ENCODE measurements around the gene CBX4. TPM values are rescaled to one million over a fixed set of nuclear protein-coding genes. Genes with fewer than 3 reads are reported as not detected.
A peak's percentile ranks its signal among the peaks of the same experiment; 100 is the strongest.

Gene CBX4
- total RNA-seq, 1 donor from 2014 or later = 20.6 TPM

DNA sequence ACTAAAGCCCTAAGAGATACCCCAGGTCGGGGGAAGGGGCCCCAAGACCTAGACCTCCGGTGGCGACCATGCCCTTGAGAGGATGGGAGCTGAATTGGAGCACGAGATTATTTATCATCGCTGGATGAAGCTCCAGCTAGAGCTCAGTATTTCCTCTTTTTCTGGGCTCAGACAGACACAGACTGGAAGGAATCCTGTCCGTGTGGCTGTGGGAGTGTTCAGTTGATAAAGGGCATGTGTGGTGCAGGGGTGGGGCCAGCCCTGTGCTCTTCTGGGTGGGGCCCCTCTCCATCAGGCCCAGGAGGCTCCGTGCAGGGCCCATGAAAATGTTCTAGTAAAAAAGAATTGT is 6.3 kb upstream of the CBX4 start:
- DNase-seq = no peak

GRCh38 chr17:79844869-79845600 is 5.8 kb upstream of the CBX4 start:
- Histone ChIP-seq H3K4me3 (peak overlapping the region; percentile 61), H3K27ac (peak overlapping the region; percentile 69), H3K9me3 (no peaks in the 10 kb centered on the region), H3K27me3 (ENCODE audit: low read depth) (peaks cover 35% of the 10 kb centered on the region), H3K4me1 (peaks cover 57% of the 10 kb centered on the region), H3K36me3 (no peaks in the 10 kb centered on the region)
- DNase-seq (peak; percentile 62), ATAC-seq (peak; percentile 76 to 79)
- intact Hi-C loops (cut with DNase I) = no loop called here
- TF ChIP-seq, protein P1, sequence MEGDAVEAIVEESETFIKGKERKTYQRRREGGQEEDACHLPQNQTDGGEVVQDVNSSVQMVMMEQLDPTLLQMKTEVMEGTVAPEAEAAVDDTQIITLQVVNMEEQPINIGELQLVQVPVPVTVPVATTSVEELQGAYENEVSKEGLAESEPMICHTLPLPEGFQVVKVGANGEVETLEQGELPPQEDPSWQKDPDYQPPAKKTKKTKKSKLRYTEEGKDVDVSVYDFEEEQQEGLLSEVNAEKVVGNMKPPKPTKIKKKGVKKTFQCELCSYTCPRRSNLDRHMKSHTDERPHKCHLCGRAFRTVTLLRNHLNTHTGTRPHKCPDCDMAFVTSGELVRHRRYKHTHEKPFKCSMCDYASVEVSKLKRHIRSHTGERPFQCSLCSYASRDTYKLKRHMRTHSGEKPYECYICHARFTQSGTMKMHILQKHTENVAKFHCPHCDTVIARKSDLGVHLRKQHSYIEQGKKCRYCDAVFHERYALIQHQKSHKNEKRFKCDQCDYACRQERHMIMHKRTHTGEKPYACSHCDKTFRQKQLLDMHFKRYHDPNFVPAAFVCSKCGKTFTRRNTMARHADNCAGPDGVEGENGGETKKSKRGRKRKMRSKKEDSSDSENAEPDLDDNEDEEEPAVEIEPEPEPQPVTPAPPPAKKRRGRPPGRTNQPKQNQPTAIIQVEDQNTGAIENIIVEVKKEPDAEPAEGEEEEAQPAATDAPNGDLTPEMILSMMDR (IDR thresholded peaks at IDR 0.05) = peak; percentile 71

More for the DNA sequence above, 6.3 kb upstream of the CBX4 start:
- H3K4me1 ChIP-seq = peaks cover 52% of the 10 kb centered on the region
- H3K27ac ChIP-seq = peak overlapping the region; percentile 69
- peak; percentile 32 to 41 for ATAC-seq
- peak overlapping the region; percentile 61 for H3K4me3 ChIP-seq
- no peaks in the 10 kb centered on the region for H3K36me3 ChIP-seq
- intact Hi-C loops (cut with DNase I) = no loop called here
- H3K27me3 ChIP-seq (ENCODE audit: low read depth) = peaks cover 30% of the 10 kb centered on the region
- H3K9me3 ChIP-seq = no peaks in the 10 kb centered on the region
- TF ChIP-seq, protein P1 (IDR thresholded peaks at IDR 0.05) = no peak

DNA sequence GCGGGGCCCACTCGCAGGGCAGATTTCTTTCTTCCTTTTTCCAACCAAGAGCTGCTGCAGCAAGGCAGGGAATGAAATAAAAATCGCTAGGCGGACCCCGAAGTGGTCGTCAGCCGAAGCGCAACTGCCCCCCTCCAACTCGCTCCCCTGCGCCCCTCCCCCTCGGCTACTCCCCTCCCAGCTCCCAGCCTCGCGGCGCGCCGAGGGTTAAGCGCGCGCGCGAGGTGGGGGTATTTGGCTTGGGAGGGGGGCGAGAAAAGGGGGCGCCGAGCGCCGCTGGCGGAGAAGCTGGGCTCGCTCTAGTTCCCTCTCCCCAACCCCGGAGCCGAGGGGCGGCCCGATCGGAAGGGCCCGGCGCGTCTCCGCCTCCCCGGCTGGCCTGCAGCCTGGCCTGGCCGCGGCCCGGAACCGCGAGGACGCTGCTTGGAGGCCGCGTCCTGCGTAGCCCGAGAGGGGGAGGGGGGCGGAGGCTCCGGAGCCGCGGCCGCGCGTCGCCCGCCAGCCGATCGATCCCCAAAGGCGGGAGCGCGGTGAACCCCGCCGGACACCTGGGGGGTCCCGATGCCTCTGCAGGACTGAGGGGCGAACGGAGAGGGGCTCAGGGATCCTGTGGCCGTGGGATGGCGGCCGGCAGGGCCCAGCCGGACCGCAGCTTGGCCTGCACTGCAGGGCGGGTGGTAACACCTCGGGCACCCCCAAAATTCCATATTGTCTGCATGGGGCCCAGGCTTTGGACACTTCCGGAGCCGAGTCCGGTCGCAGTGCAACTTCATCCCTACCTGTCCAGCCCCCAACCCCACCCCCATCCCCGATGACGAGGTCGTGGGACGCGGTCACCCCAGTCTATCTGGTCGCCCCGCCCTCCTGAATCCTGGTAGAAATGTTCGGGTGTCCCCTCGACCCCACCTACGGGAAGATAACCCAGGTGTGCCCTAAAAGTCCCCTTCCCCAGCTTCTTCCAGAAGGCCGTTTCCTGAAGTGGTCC is 4.9 kb upstream of the CBX4 start:
- TF ChIP-seq, protein P1 (IDR thresholded peaks at IDR 0.05) = no peak
- Histone ChIP-seq H3K27ac (peak overlapping the region; percentile 69), H3K4me1 (peaks cover 63% of the 10 kb centered on the region), H3K9me3 (no peaks in the 10 kb centered on the region), H3K36me3 (no peaks in the 10 kb centered on the region), H3K27me3 (ENCODE audit: low read depth) (peaks cover 40% of the 10 kb centered on the region), H3K4me3 (peak overlapping the region; percentile 61)
- intact Hi-C loops (cut with DNase I) = no loop called here
- peak; percentile 71 to 74 for ATAC-seq
- DNase-seq = peak; percentile 72

- Histone ChIP-seq H3K4me3 (peak overlapping the region; percentile 61), H3K27me3 (ENCODE audit: low read depth) (peaks cover 40% of the 10 kb centered on the region), H3K9me3 (no peaks in the 10 kb centered on the region), H3K4me1 (peaks cover 63% of the 10 kb centered on the region), H3K27ac (no peak overlapping the region), H3K36me3 (no peaks in the 10 kb centered on the region)
- intact Hi-C loops (cut with DNase I) = no loop called here
- DNase-seq = no peak
- TF ChIP-seq, protein P1 (IDR thresholded peaks at IDR 0.05) = no peak
- no peak for ATAC-seq
Observed at GRCh38 chr17:79843474-79843815, 4.2 kb upstream of the CBX4 start.

- no peak for ATAC-seq
- Histone ChIP-seq H3K36me3 (no peaks in the 10 kb centered on the region), H3K4me1 (peaks cover 64% of the 10 kb centered on the region), H3K27ac (no peak overlapping the region), H3K4me3 (peak overlapping the region; percentile 61), H3K9me3 (no peaks in the 10 kb centered on the region), H3K27me3 (ENCODE audit: low read depth) (peaks cover 40% of the 10 kb centered on the region)
- TF ChIP-seq, protein P1 (IDR thresholded peaks at IDR 0.05) = peak; percentile 10
- no peak for DNase-seq
- intact Hi-C loops (cut with DNase I) = no loop called here
Observed at GRCh38 chr17:79842656-79843473, 3.6 kb upstream of the CBX4 start.
